Natural killer cell (primary cell): ENCODE measurements around the gene HEPACAM. TPM values are rescaled to one million over a fixed set of nuclear protein-coding genes. Genes with fewer than 3 reads are reported as not detected.

Experiments
- ATAC-seq, 3 donors: fragments of 150-1000 bp in 2 of 3; fragments of 200-7000 bp in 1 of 3; cut with Tn5 transposase; 1 replicate in 1 of 3; 2 replicates in 2 of 3; pipeline ENCODE4 v1.10.0; 2021; ENCODE audit warnings: mild to moderate bottlenecking in 2 of 3, moderate library complexity in 2 of 3
- DNase-seq, 2 donors: peaks; one replicate each; pipeline versions ENCODE4 v3.0.0 to v3.0.0-alpha.2; 2013 to 2021; ENCODE audit warnings: mixed read lengths in 1 of 2
- H3K27ac ChIP-seq: one replicate; pipeline ENCODE4 v1.5.1; 2013; ENCODE audit warnings: mild to moderate bottlenecking, low read length
- H3K27me3 ChIP-seq: one replicate; pipeline ENCODE4 v1.6.1; 2013; ENCODE audit warnings: low read length; ENCODE audit not compliant: control insufficient read depth, insufficient read depth
- H3K36me3 ChIP-seq: one replicate; pipeline ENCODE4 v1.6.1; 2013; ENCODE audit warnings: low read length; ENCODE audit not compliant: control insufficient read depth, insufficient read depth
- H3K4me1 ChIP-seq: one replicate; pipeline ENCODE4 v1.6.1; 2013; ENCODE audit warnings: low read length; ENCODE audit not compliant: control insufficient read depth, insufficient read depth
- H3K4me3 ChIP-seq: one replicate; pipeline ENCODE4 v1.5.1; 2013; ENCODE audit warnings: low read length
- H3K9me3 ChIP-seq: one replicate; pipeline ENCODE4 v1.6.1; 2013; ENCODE audit warnings: low read length; ENCODE audit not compliant: control insufficient read depth, insufficient read depth
- H3K27ac Mint-ChIP-seq, 2 donors: one replicate each; pipeline ENCODE4 v1.8.0; 2022; ENCODE audit warnings: mild to moderate bottlenecking in 2 of 2, mixed read lengths in 2 of 2, moderate library complexity in 1 of 2
- H3K27me3 Mint-ChIP-seq, 2 donors: one replicate each; pipeline ENCODE4 v1.8.0; 2022; ENCODE audit warnings: low read depth in 2 of 2, mixed read lengths in 2 of 2
- H3K36me3 Mint-ChIP-seq: one replicate; pipeline ENCODE4 v1.8.0; 2022; ENCODE audit warnings: mixed read lengths
- H3K4me1 Mint-ChIP-seq, 2 donors: one replicate each; pipeline ENCODE4 v1.8.0; 2022; ENCODE audit warnings: mixed read lengths in 2 of 2
- H3K4me3 Mint-ChIP-seq: one replicate; pipeline ENCODE4 v1.8.0; 2022; ENCODE audit warnings: mild to moderate bottlenecking, moderate library complexity, mixed read lengths
- H3K9me3 Mint-ChIP-seq, 2 donors: one replicate each; pipeline ENCODE4 v1.8.0; 2022; ENCODE audit warnings: mixed read lengths in 2 of 2
- CTCF ChIP-seq: fragments of 200-600 bp; IDR thresholded peaks from one replicate; pipeline ENCODE4 v1.8.0; 2022; ENCODE audit warnings: antibody characterized with exemption
- WGBS: methylation state at CpG from one replicate; pipeline ENCODE4 v1.1.7; 2013; ENCODE audit warnings: missing lambda C conversion rate; ENCODE audit not compliant: insufficient coverage; 5-methylcytosine and 5-hydroxymethylcytosine counted together
- intact Hi-C: fragments of 100-400 bp; cut with micrococcal nuclease; formaldehyde crosslinking; loops from one replicate; pipeline ENCODE4 v1.14.2; 2022
- total RNA-seq, 4 donors: library from RNA; stranded (reverse); fragments of 120-200 nt in 1 of 4; gene quantifications; one replicate each; pipeline versions ENCODE4 v1.2.3 to v1.2.4, GENCODE V29; 2013 to 2022

HEPACAM gene
- total RNA-seq, 3 donors from 2014 or later (not counting 1 experiment from before 2014, with no cell fraction given) = not detected

- Mint-ChIP-seq H3K27ac (no peak overlapping the region), H3K36me3 (no peaks in the 10 kb centered on the region), H3K27me3 (no peaks in the 10 kb centered on the region), H3K4me3 (no peak overlapping the region), H3K4me1 (no peaks in the 10 kb centered on the region), H3K9me3 (no peaks in the 10 kb centered on the region)
- DNase-seq (no peak), ATAC-seq (no peak)
- Histone ChIP-seq H3K9me3 (no peaks in the 10 kb centered on the region), H3K27ac (no peak overlapping the region), H3K4me1 (peaks cover 30% of the 10 kb centered on the region), H3K27me3 (no peaks in the 10 kb centered on the region), H3K4me3 (no peak overlapping the region), H3K36me3 (no peaks in the 10 kb centered on the region)
- TF ChIP-seq CTCF = no peak
- intact Hi-C loops = loop anchor here (2.0 kb wide), 1 partner anchor 108 kb away; the partner anchor contains the start of gene SLC37A2
Observed at GRCh38 chr11:124955035-124955434, 19.2 kb upstream of the HEPACAM start.

GRCh38 chr11:124954590-124954955, 18.7 kb upstream of the HEPACAM start:
- 41% methylated on average over 4 of the region's 6 CpGs for WGBS
- H3K27me3 ChIP-seq = no peaks in the 10 kb centered on the region
- peak overlapping the region; percentile 80 for H3K27ac ChIP-seq
- Mint-ChIP-seq H3K4me3 (no peak overlapping the region), H3K4me1 (no peaks in the 10 kb centered on the region), H3K27me3 (no peaks in the 10 kb centered on the region), H3K9me3 (no peaks in the 10 kb centered on the region), H3K36me3 (no peaks in the 10 kb centered on the region), H3K27ac (no peak overlapping the region)
- H3K4me3 ChIP-seq = peak overlapping the region; percentile 68
- H3K36me3 ChIP-seq = no peaks in the 10 kb centered on the region
- ATAC-seq (no peak), DNase-seq (peak in 1 of 2 donors; percentile 12)
- intact Hi-C loops = loop anchor here (1.0 to 5.0 kb wide), 5 partner anchors 77 to 933 kb away; partner anchors contain the start of genes CHEK1, HYLS1, SLC37A2 and TMEM218
- no peak for TF ChIP-seq CTCF
- no peaks in the 10 kb centered on the region for H3K9me3 ChIP-seq
- peaks cover 32% of the 10 kb centered on the region for H3K4me1 ChIP-seq

GRCh38 chr11:124953753-124954589, 18.1 kb upstream of the HEPACAM start, which contains the start of gene CCDC15:
CCDC15 (plus strand) TSS chr11:124954202; CDS start chr11:124954733, 531 bp downstream.
- no peaks in the 10 kb centered on the region for H3K9me3 ChIP-seq
- no peaks in the 10 kb centered on the region for H3K27me3 Mint-ChIP-seq
- no peaks in the 10 kb centered on the region for H3K27me3 ChIP-seq
- intact Hi-C loops = loop anchor here (1.0 to 5.0 kb wide), 5 partner anchors 77 to 933 kb away; partner anchors contain the start of genes CHEK1, HYLS1, SLC37A2 and TMEM218
- H3K27ac Mint-ChIP-seq = no peak within 1 kb of the TSS
- peak within 1 kb of the TSS; percentile 80 for H3K27ac ChIP-seq
- no peak for TF ChIP-seq CTCF
- WGBS = under 1% methylated on average over 54 of the region's 54 CpGs
- no peaks in the 10 kb centered on the region for H3K9me3 Mint-ChIP-seq
- no peaks in the 10 kb centered on the region for H3K36me3 ChIP-seq
- ATAC-seq = peak; percentile 99
- H3K4me1 Mint-ChIP-seq = no peaks in the 10 kb centered on the region
- no peak within 1 kb of the TSS for H3K4me3 Mint-ChIP-seq
- H3K36me3 Mint-ChIP-seq = no peaks in the 10 kb centered on the region
- H3K4me1 ChIP-seq = peaks cover 32% of the 10 kb centered on the region
- DNase-seq = peak; percentile 91 to 98
- H3K4me3 ChIP-seq = peak within 1 kb of the TSS; percentile 68
